SU-DHL-6 (cell line): ENCODE data around the gene SOX5.
"Not testable (repeated sequence)": the region's sequence is repeated elsewhere in the genome, so short reads cannot be mapped to it uniquely, and the experiment has no call there.

Experiments
- H2AFZ ChIP-seq: fragments of 200-600 bp; sonication (generic); 2 replicates; pipeline ENCODE4 v1.6.1; 2014; ENCODE audit warnings: low read depth, mild to moderate bottlenecking, moderate library complexity, mixed read lengths, antibody characterized with exemption, low read length; ENCODE audit not compliant: severe bottlenecking
- H3F3A ChIP-seq: fragments of 200-600 bp; shearing (Covaris generic); 2 replicates; pipeline ENCODE4 v1.6.0; 2016; ENCODE audit warnings: antibody characterized with exemption, mild to moderate bottlenecking; ENCODE audit not compliant: insufficient read depth
- H3K27ac ChIP-seq: fragments of 200-600 bp; sonication (generic); 2 replicates; pipeline ENCODE4 v1.5.1; 2016; ENCODE audit warnings: low read depth, mild to moderate bottlenecking, low read length, moderate library complexity, mixed read lengths
- H3K27me3 ChIP-seq: fragments of 200-600 bp; sonication (generic), shearing (Covaris generic); 2 replicates; pipeline ENCODE4 v1.6.0; 2014; ENCODE audit warnings: mild to moderate bottlenecking, low read length
- H3K36me3 ChIP-seq: fragments of 200-600 bp; sonication (generic); 2 replicates; pipeline ENCODE4 v1.6.1; 2014; ENCODE audit warnings: mild to moderate bottlenecking, low read length, mixed read lengths
- H3K4me2 ChIP-seq: fragments of 300-600, 200-600 bp; shearing (Covaris generic), sonication (generic); 2 replicates; pipeline ENCODE4 v1.6.0; 2014; ENCODE audit warnings: low read length, low read depth, mild to moderate bottlenecking; ENCODE audit not compliant: poor library complexity, severe bottlenecking
- H3K4me3 ChIP-seq: fragments of 200-600 bp; sonication (generic); 2 replicates; pipeline ENCODE4 v1.5.1; 2014; ENCODE audit warnings: antibody characterized with exemption, low read length, mild to moderate bottlenecking, mixed read lengths; ENCODE audit not compliant: insufficient read depth, poor library complexity, severe bottlenecking
- H3K79me2 ChIP-seq: fragments of 200-600 bp; sonication (generic); 2 replicates; pipeline ENCODE4 v1.6.1; 2014; ENCODE audit warnings: mild to moderate bottlenecking, low read length, moderate library complexity; ENCODE audit not compliant: insufficient read depth
- H3K9ac ChIP-seq: fragments of 200-600 bp; sonication (generic); 2 replicates; pipeline ENCODE4 v1.7.0; 2014; ENCODE audit warnings: mild to moderate bottlenecking, low read length
- H3K9me2 ChIP-seq: fragments of 200-600 bp; sonication (generic); replicated peaks from 2 replicates; pipeline ENCODE4 v1.6.1; 2014; ENCODE audit warnings: low read length; ENCODE audit not compliant: insufficient read depth
- H3K9me3 ChIP-seq: fragments of 200-600 bp; sonication (generic); 2 replicates; pipeline ENCODE4 v1.6.1; 2014; ENCODE audit warnings: low read length, mixed read lengths; ENCODE audit not compliant: insufficient read depth
- H4K20me1 ChIP-seq: fragments of 200-600 bp; sonication (generic); 2 replicates; pipeline ENCODE4 v1.6.1; 2014; ENCODE audit warnings: low read depth, mild to moderate bottlenecking, antibody characterized with exemption, low read length, moderate library complexity, mixed read lengths
- EZH2phosphoT487 ChIP-seq: fragments of 200-600 bp; sonication (generic), shearing (Covaris generic); conservative IDR thresholded peaks from 2 replicates; pipeline ENCODE4 v1.6.1; 2018; ENCODE audit warnings: mild to moderate bottlenecking, antibody characterized with exemption, low read length, moderate library complexity, mixed read lengths
- TF ChIP-seq, protein P1 (sequence below): fragments of 200-600 bp; sonication (generic); IDR thresholded peaks from one replicate; pipeline ENCODE4 v1.5.1; 2017; ENCODE audit warnings: antibody characterized with exemption, mild to moderate bottlenecking, low read length, moderate library complexity; ENCODE audit not compliant: insufficient read depth, poor library complexity, severe bottlenecking

SOX5 gene

DNA sequence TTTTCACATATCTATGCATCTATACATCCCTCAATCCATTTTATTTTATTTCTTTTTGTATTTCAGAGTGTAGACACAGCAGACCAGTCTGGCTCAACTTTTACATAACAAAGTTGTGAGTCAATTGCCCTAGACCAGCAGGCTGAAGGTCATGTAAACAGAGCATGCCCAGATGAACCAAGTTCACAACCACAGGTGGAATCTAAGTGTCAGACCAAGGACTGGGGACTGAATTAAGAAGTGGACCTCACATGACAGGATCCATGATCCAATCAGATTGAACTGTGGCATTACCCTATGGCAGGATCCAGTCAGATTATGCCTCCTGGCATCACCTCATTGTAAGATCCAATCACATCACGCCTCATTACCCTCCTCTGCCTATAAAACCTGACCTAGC lies 455.8 kb downstream of the SOX5 start:
- H2AFZ ChIP-seq, result no peak overlapping the region
- H3K27me3 ChIP-seq, result no peaks in the 10 kb centered on the region
- H3F3A ChIP-seq, result no peaks in the 10 kb centered on the region
- no peaks in the 10 kb centered on the region for H4K20me1 ChIP-seq
- no peaks in the 10 kb centered on the region for H3K9me2 ChIP-seq
- no peak overlapping the region for H3K9ac ChIP-seq
- H3K4me3 ChIP-seq, result no peak overlapping the region
- H3K36me3 ChIP-seq, result no peaks in the 10 kb centered on the region
- TF ChIP-seq EZH2phosphoT487, result no peak
- TF ChIP-seq, protein P1, sequence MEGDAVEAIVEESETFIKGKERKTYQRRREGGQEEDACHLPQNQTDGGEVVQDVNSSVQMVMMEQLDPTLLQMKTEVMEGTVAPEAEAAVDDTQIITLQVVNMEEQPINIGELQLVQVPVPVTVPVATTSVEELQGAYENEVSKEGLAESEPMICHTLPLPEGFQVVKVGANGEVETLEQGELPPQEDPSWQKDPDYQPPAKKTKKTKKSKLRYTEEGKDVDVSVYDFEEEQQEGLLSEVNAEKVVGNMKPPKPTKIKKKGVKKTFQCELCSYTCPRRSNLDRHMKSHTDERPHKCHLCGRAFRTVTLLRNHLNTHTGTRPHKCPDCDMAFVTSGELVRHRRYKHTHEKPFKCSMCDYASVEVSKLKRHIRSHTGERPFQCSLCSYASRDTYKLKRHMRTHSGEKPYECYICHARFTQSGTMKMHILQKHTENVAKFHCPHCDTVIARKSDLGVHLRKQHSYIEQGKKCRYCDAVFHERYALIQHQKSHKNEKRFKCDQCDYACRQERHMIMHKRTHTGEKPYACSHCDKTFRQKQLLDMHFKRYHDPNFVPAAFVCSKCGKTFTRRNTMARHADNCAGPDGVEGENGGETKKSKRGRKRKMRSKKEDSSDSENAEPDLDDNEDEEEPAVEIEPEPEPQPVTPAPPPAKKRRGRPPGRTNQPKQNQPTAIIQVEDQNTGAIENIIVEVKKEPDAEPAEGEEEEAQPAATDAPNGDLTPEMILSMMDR, result no peak
- no peaks in the 10 kb centered on the region for H3K9me3 ChIP-seq
- H3K4me2 ChIP-seq, result no peak overlapping the region
- H3K79me2 ChIP-seq, result no peaks in the 10 kb centered on the region
- no peak overlapping the region for H3K27ac ChIP-seq

DNA sequence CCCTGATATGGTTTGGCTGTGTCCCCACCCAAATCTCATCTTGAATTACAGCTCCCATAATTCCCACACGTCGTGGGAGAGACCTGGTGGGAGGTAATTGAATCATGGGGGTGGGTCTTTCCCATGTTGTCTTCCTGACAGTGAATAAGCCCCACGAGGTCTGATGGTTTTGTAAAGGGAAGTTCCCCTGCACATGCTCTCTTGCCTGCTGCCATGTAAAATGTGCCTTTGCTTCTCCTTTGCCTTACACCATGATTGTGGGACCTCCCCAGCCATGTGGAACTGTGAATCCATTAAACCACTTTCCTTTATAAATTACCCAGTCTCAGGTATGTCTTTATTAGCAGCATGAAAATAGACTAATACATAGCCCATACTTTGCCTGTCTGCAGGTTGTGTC lies 458.4 kb downstream of the SOX5 start:
- not testable (repeated sequence) for H3K9ac ChIP-seq, H3K4me2 ChIP-seq, H3K36me3 ChIP-seq, H3K27ac ChIP-seq, H3K9me2 ChIP-seq, H3K9me3 ChIP-seq, H2AFZ ChIP-seq, H3F3A ChIP-seq, H4K20me1 ChIP-seq, H3K27me3 ChIP-seq, H3K4me3 ChIP-seq, H3K79me2 ChIP-seq

DNA sequence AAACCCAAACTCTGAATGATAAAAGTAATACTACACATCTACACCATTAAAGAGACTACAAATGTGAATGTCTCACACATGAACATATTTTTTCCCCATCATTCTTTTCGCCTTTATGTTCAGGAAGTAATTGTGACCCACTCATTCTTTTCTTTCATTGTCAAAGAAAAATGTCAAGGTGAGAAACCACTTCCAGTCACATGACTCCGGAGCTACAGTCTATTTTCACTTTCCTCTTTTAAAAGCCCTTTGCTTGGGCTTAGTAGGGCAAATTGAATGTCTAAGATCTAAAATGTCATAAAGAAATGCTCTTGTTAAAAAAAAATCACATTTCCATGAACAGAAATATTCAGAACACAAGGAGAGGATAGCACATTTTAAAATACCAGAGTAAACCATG lies 461.3 kb downstream of the SOX5 start:
- H3K9me3 ChIP-seq, result no peaks in the 10 kb centered on the region
- TF ChIP-seq EZH2phosphoT487, result no peak
- TF ChIP-seq, protein P1, result no peak
- no peaks in the 10 kb centered on the region for H3K27me3 ChIP-seq
- H3K9ac ChIP-seq, result no peak overlapping the region
- no peak overlapping the region for H3K27ac ChIP-seq
- H3K4me2 ChIP-seq, result no peak overlapping the region
- no peaks in the 10 kb centered on the region for H3K36me3 ChIP-seq
- H3K79me2 ChIP-seq, result no peaks in the 10 kb centered on the region
- no peak overlapping the region for H3K4me3 ChIP-seq
- H3F3A ChIP-seq, result no peaks in the 10 kb centered on the region
- H3K9me2 ChIP-seq, result no peaks in the 10 kb centered on the region
- H2AFZ ChIP-seq, result no peak overlapping the region
- no peaks in the 10 kb centered on the region for H4K20me1 ChIP-seq

DNA sequence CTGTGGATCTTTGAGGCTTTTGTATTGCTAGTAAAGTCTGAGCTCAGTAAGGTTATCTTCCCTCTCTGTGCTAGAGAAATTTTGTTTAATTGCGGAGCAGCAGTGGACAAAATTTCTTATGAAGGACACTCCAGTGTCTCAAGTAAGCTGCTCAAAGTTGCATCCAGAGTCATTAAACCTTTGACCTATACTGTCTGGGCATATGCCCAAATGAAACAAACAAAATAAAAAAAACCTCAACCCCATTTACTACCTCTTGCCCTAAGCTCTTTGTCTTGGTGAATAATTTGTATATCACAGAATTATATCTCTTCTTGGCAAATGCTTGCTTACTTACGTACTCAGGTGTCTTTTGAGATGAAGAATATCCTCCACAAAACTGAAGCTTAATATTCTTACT lies 465.2 kb downstream of the SOX5 start:
- Histone ChIP-seq H3K4me2 (no peak overlapping the region), H3K36me3 (no peaks in the 10 kb centered on the region), H2AFZ (no peak overlapping the region), H3F3A (no peaks in the 10 kb centered on the region), H3K4me3 (no peak overlapping the region), H3K9me2 (no peaks in the 10 kb centered on the region), H3K27me3 (no peaks in the 10 kb centered on the region), H3K79me2 (no peaks in the 10 kb centered on the region), H3K9ac (no peak overlapping the region), H3K27ac (no peak overlapping the region), H4K20me1 (no peaks in the 10 kb centered on the region), H3K9me3 (no peaks in the 10 kb centered on the region)
- no peak for TF ChIP-seq EZH2phosphoT487
- TF ChIP-seq, protein P1, result no peak
